HepG2 (cell line): ENCODE data around the gene FBLN5. TPM values are rescaled to one million over a fixed set of nuclear protein-coding genes. Genes with fewer than 3 reads are reported as not detected.

Experiments used
- ATF7 ChIP-seq, 2 experiments: fragments of 450-650 bp in 1 of 2; sonication (generic) in 1 of 2; formaldehyde crosslinking in 1 of 2; IDR thresholded peaks; 2 replicates each; pipeline versions ENCODE4 v1.4.0 to v1.6.1; 2016 to 2020; ENCODE audit warnings: antibody characterized with exemption in 1 of 2, mild to moderate bottlenecking in 1 of 2, missing genetic modification reagents in 1 of 2
- BRCA1 ChIP-seq: sonication (generic); formaldehyde crosslinking; IDR thresholded peaks from 2 replicates; pipeline ENCODE4 v1.4.0; 2020; ENCODE audit warnings: missing genetic modification reagents
- CCAR2 ChIP-seq: fragments of 200-400 bp; formaldehyde crosslinking; optimal IDR thresholded peaks from 2 replicates; pipeline ENCODE3; 2018; ENCODE audit warnings: low read depth, mild to moderate bottlenecking, low read length, moderate library complexity
- CEBPG ChIP-seq: IDR thresholded peaks from 2 replicates; pipeline ENCODE4 v1.6.1; 2016
- DNMT1 ChIP-seq: sonication (generic); formaldehyde crosslinking; IDR thresholded peaks from 2 replicates; pipeline ENCODE4 v1.5.1; 2020; ENCODE audit warnings: mild to moderate bottlenecking, missing genetic modification reagents
- DNMT3B ChIP-seq: conservative IDR thresholded peaks from 2 replicates; pipeline ENCODE4 v1.6.1; 2016; ENCODE audit warnings: missing biosample characterization, control low read depth
- ELF4 ChIP-seq: sonication (generic); formaldehyde crosslinking; IDR thresholded peaks from 2 replicates; pipeline ENCODE4 v1.5.0; 2020; ENCODE audit warnings: missing genetic modification reagents, mild to moderate bottlenecking, moderate library complexity, borderline replicate concordance
- FOXP1 ChIP-seq, 2 experiments: fragments of 450-650 bp in 1 of 2; IDR thresholded peaks; 2 replicates each; pipeline ENCODE4 v1.6.1; 2017 to 2018; ENCODE audit warnings: antibody characterized with exemption in 1 of 2
- GATA4 ChIP-seq: sonication (generic); IDR thresholded peaks from 2 replicates; pipeline ENCODE4 v1.6.1; 2016; ENCODE audit warnings: antibody characterized with exemption, low read depth, borderline replicate concordance
- GLI4 ChIP-seq: sonication (generic); formaldehyde crosslinking; IDR thresholded peaks from 2 replicates; pipeline ENCODE4 v1.5.1; 2020; ENCODE audit warnings: missing genetic modification reagents, mild to moderate bottlenecking, moderate library complexity, borderline replicate concordance
- HOXA5 ChIP-seq: sonication (generic); formaldehyde crosslinking; IDR thresholded peaks from 2 replicates; pipeline ENCODE4 v1.4.0; 2020; ENCODE audit warnings: missing genetic modification reagents
- HOXA9 ChIP-seq: sonication (generic); formaldehyde crosslinking; IDR thresholded peaks from 2 replicates; pipeline ENCODE4 v1.8.1; 2022; ENCODE audit warnings: missing genetic modification reagents, mild to moderate bottlenecking, moderate library complexity, borderline replicate concordance
- ISX ChIP-seq: sonication (generic); formaldehyde crosslinking; conservative IDR thresholded peaks from 2 replicates; pipeline ENCODE4 v1.5.0; 2020; ENCODE audit warnings: missing genetic modification reagents
- MAFK ChIP-seq, 2 experiments: IDR thresholded peaks in 1 of 2; conservative IDR thresholded peaks in 1 of 2; 2 replicates each; pipeline ENCODE4 v1.6.1; 2011; ENCODE audit warnings: improper control_type of control experiment in 2 of 2, low read length in 2 of 2
- MTA3 ChIP-seq: sonication (generic); formaldehyde crosslinking; IDR thresholded peaks from 2 replicates; pipeline ENCODE4 v1.4.0; 2020; ENCODE audit warnings: missing genetic modification reagents
- MTF1 ChIP-seq: sonication (generic); formaldehyde crosslinking; IDR thresholded peaks from 2 replicates; pipeline ENCODE4 v1.5.0; 2020; ENCODE audit warnings: missing genetic modification reagents
- NR3C1 ChIP-seq: sonication (generic); formaldehyde crosslinking; IDR thresholded peaks from 2 replicates; pipeline ENCODE4 v1.4.0; 2020; ENCODE audit warnings: missing genetic modification reagents
- SIN3B ChIP-seq: fragments of 150-350 bp; IDR thresholded peaks from 2 replicates; pipeline ENCODE4 v1.6.1; 2014; ENCODE audit warnings: low read length
- STAT5B ChIP-seq: sonication (generic); formaldehyde crosslinking; IDR thresholded peaks from 2 replicates; pipeline ENCODE4 v1.4.0; 2020; ENCODE audit warnings: missing genetic modification reagents
- TBX2 ChIP-seq: sonication (generic); formaldehyde crosslinking; IDR thresholded peaks from 2 replicates; pipeline ENCODE4 v1.5.0; 2020; ENCODE audit warnings: missing genetic modification reagents, mild to moderate bottlenecking, borderline replicate concordance
- TFDP2 ChIP-seq: sonication (generic); formaldehyde crosslinking; IDR thresholded peaks from 2 replicates; pipeline ENCODE4 v1.4.0; 2020; ENCODE audit warnings: missing genetic modification reagents
- ZC3H13 ChIP-seq: sonication (generic); formaldehyde crosslinking; IDR thresholded peaks from 2 replicates; pipeline ENCODE4 v1.8.1; 2023; ENCODE audit warnings: mild to moderate bottlenecking, missing genetic modification reagents, moderate library complexity
- ZIK1 ChIP-seq: sonication (generic); formaldehyde crosslinking; IDR thresholded peaks from 2 replicates; pipeline ENCODE4 v1.5.0; 2020; ENCODE audit warnings: mild to moderate bottlenecking, low read depth, missing genetic modification reagents, borderline replicate concordance
- ZKSCAN1 ChIP-seq: fragments of 150-350 bp; IDR thresholded peaks from 2 replicates; pipeline ENCODE4 v1.6.1; 2014; ENCODE audit warnings: low read length
- ZMAT3 ChIP-seq: sonication (generic); formaldehyde crosslinking; conservative IDR thresholded peaks from 2 replicates; pipeline ENCODE4 v1.7.0; 2021; ENCODE audit warnings: missing genetic modification reagents
- ZMYM4 ChIP-seq: sonication (generic); formaldehyde crosslinking; IDR thresholded peaks from 2 replicates; pipeline ENCODE4 v1.8.1; 2023; ENCODE audit warnings: mild to moderate bottlenecking, missing genetic modification reagents
- ZNF24 ChIP-seq: fragments of 450-650 bp; IDR thresholded peaks from 2 replicates; pipeline ENCODE4 v1.6.1; 2017; ENCODE audit warnings: antibody characterized with exemption, mild to moderate bottlenecking
- ZNF282 ChIP-seq: fragments of 450-650 bp; IDR thresholded peaks from 2 replicates; pipeline ENCODE4 v1.6.1; 2018; ENCODE audit not compliant: partially characterized antibody
- ZNF3 ChIP-seq: IDR thresholded peaks from 2 replicates; pipeline ENCODE4 v1.7.0; 2017; ENCODE audit warnings: inconsistent platforms
- ZNF331 ChIP-seq: sonication (generic); formaldehyde crosslinking; IDR thresholded peaks from 2 replicates; pipeline ENCODE4 v1.4.0; 2020; ENCODE audit warnings: missing genetic modification reagents
- ZNF335 ChIP-seq: sonication (generic); formaldehyde crosslinking; IDR thresholded peaks from 2 replicates; pipeline ENCODE4 v1.4.0; 2020; ENCODE audit warnings: missing genetic modification reagents
- ZNF446 ChIP-seq: sonication (generic); formaldehyde crosslinking; IDR thresholded peaks from 2 replicates; pipeline ENCODE4 v1.5.0; 2020; ENCODE audit warnings: mild to moderate bottlenecking, missing genetic modification reagents
- ZNF558 ChIP-seq: sonication (generic); formaldehyde crosslinking; IDR thresholded peaks from 2 replicates; pipeline ENCODE4 v1.9.0; 2022; ENCODE audit warnings: mild to moderate bottlenecking, missing genetic modification reagents, borderline replicate concordance
- ZNF746 ChIP-seq: sonication (generic); formaldehyde crosslinking; IDR thresholded peaks from 2 replicates; pipeline ENCODE4 v1.8.0; 2022; ENCODE audit warnings: mild to moderate bottlenecking, missing genetic modification reagents
- polyA plus RNA-seq, 8 experiments: library from polyadenylated mRNA; depleted of rRNA in 3 of 8; stranded (reverse) in 7 of 8; unstranded in 1 of 8; fragments of >200 nt; fragmentation: Illumina TruSeq in 4 of 8; extraction: Trizol in 4 of 8; gene quantifications; 2 replicates each; pipeline versions ENCODE4 v1.2.1 to v1.2.3, GENCODE V29; 2011 to 2016; ENCODE audit warnings: low read depth in 4 of 8, missing spikeins in 1 of 8, mixed read lengths in 1 of 8; ENCODE audit not compliant: insufficient read depth in 1 of 8
- total RNA-seq, 5 experiments: library from RNA; depleted of rRNA; stranded (reverse); fragments of >200 nt; fragmentation: Illumina TruSeq; extraction: Trizol; gene quantifications; 2 replicates each; pipeline ENCODE4 v1.2.3, GENCODE V29; 2016; ENCODE audit warnings: low read depth in 1 of 5
- TF ChIP-seq, protein P1 (sequence below): sonication (generic); formaldehyde crosslinking; IDR thresholded peaks from 2 replicates; pipeline ENCODE4 v1.8.0; 2022; ENCODE audit warnings: missing genetic modification reagents, low read depth, mild to moderate bottlenecking, borderline replicate concordance

The FBLN5 gene
- total and polyA plus RNA-seq, 2 of the 13 experiments (the other 11 are each of a cell fraction or from before 2014, with no cell fraction given): 0.38 to 0.77 TPM

DNA sequence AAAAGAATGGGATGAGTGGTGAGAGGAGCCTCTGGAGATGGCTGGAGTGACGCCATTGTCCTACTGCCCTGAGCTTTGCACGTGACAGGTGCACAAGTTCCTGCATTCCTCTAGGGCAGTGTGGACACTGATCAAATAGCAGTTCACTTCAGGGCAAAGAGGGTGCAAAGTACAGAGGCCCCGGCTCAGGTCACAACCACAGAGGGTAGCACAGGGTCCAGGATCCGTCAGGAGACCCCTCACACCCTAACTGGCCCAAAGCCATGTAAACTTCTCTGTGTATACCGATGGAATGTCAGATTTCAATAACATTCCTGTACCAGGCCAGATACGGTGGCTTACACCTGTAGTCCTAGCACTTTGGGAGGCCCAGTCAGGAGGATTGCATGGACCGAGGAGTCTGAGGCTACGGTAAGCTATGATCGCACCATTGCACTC is 10.4 kb upstream of the FBLN5 start (continued):
- no peak for TF ChIP-seq SIN3B
- TF ChIP-seq ZNF746: no peak
- no peak for TF ChIP-seq MAFK (conservative IDR thresholded peaks at IDR 0.05 in 1 of 2, IDR thresholded peaks at IDR 0.05 in 1 of 2; ENCODE audit: low read length in 2 of 2)
- TF ChIP-seq GATA4: peak; percentile 25; the same call in 1 of the 2 replicates
- TF ChIP-seq ZMAT3: no peak
- TF ChIP-seq ZNF335: no peak
- peak; percentile 30; the same call in 1 of the 2 replicates for TF ChIP-seq ZNF331 (CRISPR knock-in tag)
- TF ChIP-seq TFDP2 (CRISPR knock-in tag): no peak
- no peak for TF ChIP-seq HOXA5 (CRISPR knock-in tag)
- no peak for TF ChIP-seq ZNF24
- no peak for TF ChIP-seq ZNF446 (CRISPR knock-in tag)
- no peak for TF ChIP-seq ISX (CRISPR knock-in tag)
- TF ChIP-seq DNMT3B (CRISPR knock-in tag): no peak
- TF ChIP-seq HOXA9 (CRISPR knock-in tag): no peak
- TF ChIP-seq STAT5B (CRISPR knock-in tag): no peak
- TF ChIP-seq ZNF3 (CRISPR knock-in tag): 0 out of 2 replicates have a peak, but pooled peaks have one; percentile 13
- TF ChIP-seq ZNF282: no peak
- peak; percentile 42; the same call in 1 of the 2 replicates for TF ChIP-seq CEBPG
- peak; percentile 97 for TF ChIP-seq ZMYM4 (CRISPR knock-in tag)
- no peak for TF ChIP-seq DNMT1
- TF ChIP-seq ELF4 (CRISPR knock-in tag): no peak
- no peak for TF ChIP-seq MTF1 (CRISPR knock-in tag)
- 0 out of 2 replicates have a peak, but pooled peaks have one; percentile 44 for TF ChIP-seq ZIK1 (CRISPR knock-in tag)
- no peak for TF ChIP-seq GLI4 (CRISPR knock-in tag)
- no peak for TF ChIP-seq FOXP1 (IDR thresholded peaks at IDR 0.05)
- peak; percentile 37 for TF ChIP-seq FOXP1 (CRISPR knock-in tag; IDR thresholded peaks at IDR 0.05)
- TF ChIP-seq NR3C1 (CRISPR knock-in tag): no peak
- TF ChIP-seq, protein P1, sequence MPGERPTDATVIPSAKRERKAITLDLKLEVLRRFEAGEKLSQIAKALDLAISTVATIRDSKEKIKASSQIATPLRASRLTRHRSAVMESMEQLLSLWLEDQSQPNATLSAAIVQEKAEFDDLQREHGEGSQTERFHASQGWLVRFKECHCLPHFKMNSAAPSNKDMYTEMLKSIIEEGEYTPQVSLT: no peak
- peak; percentile 77; the same call in 1 of the 2 replicates for TF ChIP-seq TBX2 (CRISPR knock-in tag)
- no peak; the same call in 1 of the 2 replicates for TF ChIP-seq ZKSCAN1
- TF ChIP-seq BRCA1 (CRISPR knock-in tag): no peak
- TF ChIP-seq ZNF558 (CRISPR knock-in tag): no peak
- no peak for TF ChIP-seq MTA3 (CRISPR knock-in tag)
- no peak for TF ChIP-seq ZC3H13
- TF ChIP-seq ATF7 (IDR thresholded peaks at IDR 0.05): peak; percentile 36; the same call in 1 of the 2 replicates
- 0 out of 2 replicates have a peak, but pooled peaks have one; percentile 51 for TF ChIP-seq ATF7 (CRISPR knock-in tag; IDR thresholded peaks at IDR 0.05)
- no peak for TF ChIP-seq CCAR2
